HepG2 (cell line): ENCODE data around the gene TMEM131L. TPM values are rescaled to one million over a fixed set of nuclear protein-coding genes. Genes with fewer than 3 reads are reported as not detected.

ENCODE experiments used
- ATAC-seq: fragments of 200-7000 bp; cut with Tn5 transposase; 3 replicates; pipeline ENCODE4 v1.9.1; 2020; ENCODE audit warnings: mild to moderate bottlenecking, moderate library complexity
- BruUV-seq: library from RNA; stranded (reverse); fragments of 400-500 nt; replicated peaks from 2 replicates; lab custom pipeline; 2021; lab: Mats Ljungman, UMichigan
- CTCF ChIA-PET: fragments of 300-600 bp; formaldehyde crosslinking; extraction: SDS; loops from one replicate; lab custom pipeline; 2021; ENCODE audit warnings: low total read pairs, inconsistent platforms, low intra/inter-chr PET ratio; lab: Yijun Ruan, JAX
- POLR2A ChIA-PET: fragments of 350-600 bp; sonication (Branson Sonifier 250); formaldehyde crosslinking; loops from one replicate; lab custom pipeline; 2020; ENCODE audit warnings: antibody characterized with exemption, inconsistent platforms; lab: Yijun Ruan, JAX
- DNase-seq: peaks from one replicate; pipeline ENCODE4 v3.0.0-alpha.2; 2015; ENCODE audit warnings: low spot score
- FAIRE-seq: peaks from 3 replicates; lab custom pipeline; 2011; peaks lifted over from hg19 to GRCh38; lab: Jason Lieb, UNC
- H2AFZ ChIP-seq: one replicate; pipeline ENCODE4 v1.6.1; 2011; ENCODE audit warnings: low read length, inconsistent platforms
- H3K27ac ChIP-seq: fragments of 300-600 bp; 3 replicates; pipeline ENCODE4 v1.8.0; 2011; ENCODE audit warnings: mixed run types, mild to moderate bottlenecking, mixed read lengths, low read length, inconsistent platforms; ENCODE audit not compliant: insufficient read depth; ENCODE audit errors: extremely low read length
- H3K27me3 ChIP-seq, 2 experiments: fragments of 200-600 bp in 1 of 2; 2 replicates in 1 of 2; 3 replicates in 1 of 2; pipeline versions ENCODE4 v1.6.0 to v1.8.0; 2011; ENCODE audit warnings: low read length in 2 of 2, mild to moderate bottlenecking in 2 of 2, moderate library complexity in 2 of 2, inconsistent platforms in 1 of 2; ENCODE audit not compliant: insufficient read depth in 2 of 2, control insufficient read depth in 1 of 2
- H3K36me3 ChIP-seq, 2 experiments: fragments of 200-600 bp in 1 of 2; replicated peaks in 1 of 2; 2 replicates in 1 of 2; 3 replicates in 1 of 2; pipeline versions ENCODE4 v1.5.1 to v1.8.0; 2011; ENCODE audit warnings: low read length in 2 of 2, inconsistent platforms in 1 of 2; ENCODE audit not compliant: insufficient read depth in 2 of 2, control insufficient read depth in 1 of 2
- H3K4me1 ChIP-seq: 2 replicates; pipeline ENCODE4 v1.5.1; 2012; ENCODE audit warnings: low read length, inconsistent platforms; ENCODE audit not compliant: insufficient read depth
- H3K4me2 ChIP-seq: 2 replicates; pipeline ENCODE4 v1.6.0; 2011; ENCODE audit warnings: low read depth, low read length, inconsistent platforms
- H3K4me3 ChIP-seq, 3 experiments: fragments of 200-600 bp in 1 of 3; sonication (generic), shearing (Covaris generic) in 1 of 3; replicated peaks in 1 of 3; 2 replicates each; pipeline ENCODE4 v1.5.1; 2011 to 2016; ENCODE audit warnings: low read length in 3 of 3, inconsistent platforms in 2 of 3, low read depth in 2 of 3, mild to moderate bottlenecking in 2 of 3, control low read depth in 1 of 3, mixed read lengths in 1 of 3; ENCODE audit not compliant: insufficient read depth in 1 of 3
- H3K79me2 ChIP-seq: one replicate; pipeline ENCODE4 v1.6.1; 2011; ENCODE audit warnings: low read length, inconsistent platforms; ENCODE audit not compliant: insufficient read depth
- H3K9ac ChIP-seq: 2 replicates; pipeline ENCODE4 v1.6.0; 2011; ENCODE audit warnings: mild to moderate bottlenecking, low read depth, low read length, inconsistent platforms; ENCODE audit not compliant: insufficient read depth
- H3K9me3 ChIP-seq: 2 replicates; pipeline ENCODE4 v1.5.1; 2012; ENCODE audit warnings: mild to moderate bottlenecking, low read length
- H4K20me1 ChIP-seq: 2 replicates; pipeline ENCODE4 v1.6.0; 2011; ENCODE audit warnings: inconsistent platforms, mild to moderate bottlenecking, low read length, moderate library complexity; ENCODE audit not compliant: insufficient read depth
- BRCA1 ChIP-seq: sonication (generic); formaldehyde crosslinking; IDR thresholded peaks from 2 replicates; pipeline ENCODE4 v1.4.0; 2020; ENCODE audit warnings: missing genetic modification reagents
- GATAD2A ChIP-seq: IDR thresholded peaks from 2 replicates; pipeline ENCODE4 v1.6.1; 2016
- JARID2 ChIP-seq: sonication (generic); formaldehyde crosslinking; IDR thresholded peaks from 2 replicates; pipeline ENCODE4 v1.8.1; 2023; ENCODE audit warnings: missing genetic modification reagents, inconsistent platforms; ENCODE audit not compliant: insufficient replicate concordance
- PAWR ChIP-seq: sonication (generic); formaldehyde crosslinking; IDR thresholded peaks from 2 replicates; pipeline ENCODE4 v1.4.0; 2020; ENCODE audit warnings: missing genetic modification reagents, mild to moderate bottlenecking, borderline replicate concordance
- ZNF180 ChIP-seq: sonication (generic); formaldehyde crosslinking; IDR thresholded peaks from 2 replicates; pipeline ENCODE4 v1.4.0; 2020; ENCODE audit warnings: low read depth, missing genetic modification reagents, borderline replicate concordance
- ZNF562 ChIP-seq: sonication (generic); formaldehyde crosslinking; IDR thresholded peaks from 2 replicates; pipeline ENCODE4 v1.8.0; 2022; ENCODE audit warnings: missing genetic modification reagents, borderline replicate concordance
- WGBS: methylation state at CpG from one replicate; pipeline ENCODE4 v1.1.6; 2017; ENCODE audit warnings: low lambda C conversion rate; 5-methylcytosine and 5-hydroxymethylcytosine counted together
- in situ Hi-C: cut with HindIII; loops from 2 replicates; pipeline ENCODE4 v1.10.0; 2017; ENCODE audit warnings: low pct_unique_long_range_greater_than_20kb; ENCODE audit not compliant: extremely low pct_ligation_motif_present
- intact Hi-C: fragments of 100-400 bp; cut with micrococcal nuclease; formaldehyde crosslinking; loops from one replicate; pipeline ENCODE4 v1.10.0; 2022; ENCODE audit not compliant: unreplicated experiment
- polyA plus RNA-seq, 8 experiments: library from polyadenylated mRNA; depleted of rRNA in 3 of 8; stranded (reverse) in 7 of 8; unstranded in 1 of 8; fragments of >200 nt; fragmentation: Illumina TruSeq in 4 of 8; extraction: Trizol in 4 of 8; gene quantifications; 2 replicates each; pipeline versions ENCODE4 v1.2.1 to v1.2.3, GENCODE V29; 2011 to 2016; ENCODE audit warnings: low read depth in 4 of 8, missing spikeins in 1 of 8, mixed read lengths in 1 of 8; ENCODE audit not compliant: insufficient read depth in 1 of 8
- total RNA-seq, 5 experiments: library from RNA; depleted of rRNA; stranded (reverse); fragments of >200 nt; fragmentation: Illumina TruSeq; extraction: Trizol; gene quantifications; 2 replicates each; pipeline ENCODE4 v1.2.3, GENCODE V29; 2016; ENCODE audit warnings: low read depth in 1 of 5
- TF ChIP-seq, protein P1 (sequence below): sonication (generic); formaldehyde crosslinking; IDR thresholded peaks from 2 replicates; pipeline ENCODE4 v1.4.0; 2020; ENCODE audit warnings: missing genetic modification reagents
- TF ChIP-seq, protein P2 (sequence below): sonication (generic); formaldehyde crosslinking; IDR thresholded peaks from 2 replicates; pipeline ENCODE4 v1.4.0; 2020; ENCODE audit warnings: missing genetic modification reagents, borderline replicate concordance

Gene TMEM131L
- total and polyA plus RNA-seq, 2 of the 13 experiments (the other 11 are each of a cell fraction or from before 2014, with no cell fraction given), result 2.2 to 4.5 TPM

DNA sequence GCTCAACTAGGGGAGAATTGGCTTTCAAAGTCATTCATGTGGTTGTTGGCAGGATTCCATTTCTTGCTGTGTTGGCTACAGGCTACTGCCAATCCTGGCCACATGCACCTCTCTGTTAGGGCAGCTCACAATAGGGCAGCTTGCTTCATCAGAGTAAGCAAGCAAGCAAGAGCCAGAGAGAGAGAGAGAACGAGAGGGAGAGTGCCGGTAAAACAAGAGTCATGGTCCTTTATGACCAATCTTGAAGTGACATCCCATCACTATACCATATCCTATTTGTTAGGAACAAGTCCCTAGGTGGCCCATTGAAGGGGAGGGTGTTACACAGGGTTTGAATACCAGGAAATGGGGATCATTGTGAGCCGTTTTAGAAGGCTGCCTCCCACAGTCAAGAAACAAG is 185.0 kb downstream of the TMEM131L start:
- intact Hi-C loops (no loop called here), in situ Hi-C loops (no loop called here)

More for the DNA sequence above, 185.0 kb downstream of the TMEM131L start:
- no peak for DNase-seq
- POLR2A ChIA-PET, result no interaction called here
- Histone ChIP-seq H3K27me3 (0 out of 5 replicates have a peak, but pooled peaks cover 0 to 4% of the 10 kb centered on the region in 2 experiments), H4K20me1 (no peaks in the 10 kb centered on the region), H3K36me3 (no peaks in the 10 kb centered on the region), H3K9me3 (no peaks in the 10 kb centered on the region), H3K9ac (no peak overlapping the region), H3K4me2 (no peak overlapping the region), H3K4me3 (no peak overlapping the region), H3K4me1 (no peaks in the 10 kb centered on the region), H3K27ac (no peak overlapping the region), H2AFZ (no peak overlapping the region), H3K79me2 (no peaks in the 10 kb centered on the region)
- TF ChIP-seq, protein P1, sequence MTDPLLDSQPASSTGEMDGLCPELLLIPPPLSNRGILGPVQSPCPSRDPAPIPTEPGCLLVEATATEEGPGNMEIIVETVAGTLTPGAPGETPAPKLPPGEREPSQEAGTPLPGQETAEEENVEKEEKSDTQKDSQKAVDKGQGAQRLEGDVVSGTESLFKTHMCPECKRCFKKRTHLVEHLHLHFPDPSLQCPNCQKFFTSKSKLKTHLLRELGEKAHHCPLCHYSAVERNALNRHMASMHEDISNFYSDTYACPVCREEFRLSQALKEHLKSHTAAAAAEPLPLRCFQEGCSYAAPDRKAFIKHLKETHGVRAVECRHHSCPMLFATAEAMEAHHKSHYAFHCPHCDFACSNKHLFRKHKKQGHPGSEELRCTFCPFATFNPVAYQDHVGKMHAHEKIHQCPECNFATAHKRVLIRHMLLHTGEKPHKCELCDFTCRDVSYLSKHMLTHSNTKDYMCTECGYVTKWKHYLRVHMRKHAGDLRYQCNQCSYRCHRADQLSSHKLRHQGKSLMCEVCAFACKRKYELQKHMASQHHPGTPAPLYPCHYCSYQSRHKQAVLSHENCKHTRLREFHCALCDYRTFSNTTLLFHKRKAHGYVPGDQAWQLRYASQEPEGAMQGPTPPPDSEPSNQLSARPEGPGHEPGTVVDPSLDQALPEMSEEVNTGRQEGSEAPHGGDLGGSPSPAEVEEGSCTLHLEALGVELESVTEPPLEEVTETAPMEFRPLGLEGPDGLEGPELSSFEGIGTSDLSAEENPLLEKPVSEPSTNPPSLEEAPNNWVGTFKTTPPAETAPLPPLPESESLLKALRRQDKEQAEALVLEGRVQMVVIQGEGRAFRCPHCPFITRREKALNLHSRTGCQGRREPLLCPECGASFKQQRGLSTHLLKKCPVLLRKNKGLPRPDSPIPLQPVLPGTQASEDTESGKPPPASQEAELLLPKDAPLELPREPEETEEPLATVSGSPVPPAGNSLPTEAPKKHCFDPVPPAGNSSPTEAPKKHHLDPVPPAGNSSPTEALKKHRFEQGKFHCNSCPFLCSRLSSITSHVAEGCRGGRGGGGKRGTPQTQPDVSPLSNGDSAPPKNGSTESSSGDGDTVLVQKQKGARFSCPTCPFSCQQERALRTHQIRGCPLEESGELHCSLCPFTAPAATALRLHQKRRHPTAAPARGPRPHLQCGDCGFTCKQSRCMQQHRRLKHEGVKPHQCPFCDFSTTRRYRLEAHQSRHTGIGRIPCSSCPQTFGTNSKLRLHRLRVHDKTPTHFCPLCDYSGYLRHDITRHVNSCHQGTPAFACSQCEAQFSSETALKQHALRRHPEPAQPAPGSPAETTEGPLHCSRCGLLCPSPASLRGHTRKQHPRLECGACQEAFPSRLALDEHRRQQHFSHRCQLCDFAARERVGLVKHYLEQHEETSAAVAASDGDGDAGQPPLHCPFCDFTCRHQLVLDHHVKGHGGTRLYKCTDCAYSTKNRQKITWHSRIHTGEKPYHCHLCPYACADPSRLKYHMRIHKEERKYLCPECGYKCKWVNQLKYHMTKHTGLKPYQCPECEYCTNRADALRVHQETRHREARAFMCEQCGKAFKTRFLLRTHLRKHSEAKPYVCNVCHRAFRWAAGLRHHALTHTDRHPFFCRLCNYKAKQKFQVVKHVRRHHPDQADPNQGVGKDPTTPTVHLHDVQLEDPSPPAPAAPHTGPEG (CRISPR knock-in tag), result no peak
- TF ChIP-seq PAWR (CRISPR knock-in tag) (no peak), GATAD2A (CRISPR knock-in tag) (no peak), ZNF180 (no peak), JARID2 (no peak), BRCA1 (CRISPR knock-in tag) (no peak), ZNF562 (CRISPR knock-in tag) (no peak)
- TF ChIP-seq, protein P2, sequence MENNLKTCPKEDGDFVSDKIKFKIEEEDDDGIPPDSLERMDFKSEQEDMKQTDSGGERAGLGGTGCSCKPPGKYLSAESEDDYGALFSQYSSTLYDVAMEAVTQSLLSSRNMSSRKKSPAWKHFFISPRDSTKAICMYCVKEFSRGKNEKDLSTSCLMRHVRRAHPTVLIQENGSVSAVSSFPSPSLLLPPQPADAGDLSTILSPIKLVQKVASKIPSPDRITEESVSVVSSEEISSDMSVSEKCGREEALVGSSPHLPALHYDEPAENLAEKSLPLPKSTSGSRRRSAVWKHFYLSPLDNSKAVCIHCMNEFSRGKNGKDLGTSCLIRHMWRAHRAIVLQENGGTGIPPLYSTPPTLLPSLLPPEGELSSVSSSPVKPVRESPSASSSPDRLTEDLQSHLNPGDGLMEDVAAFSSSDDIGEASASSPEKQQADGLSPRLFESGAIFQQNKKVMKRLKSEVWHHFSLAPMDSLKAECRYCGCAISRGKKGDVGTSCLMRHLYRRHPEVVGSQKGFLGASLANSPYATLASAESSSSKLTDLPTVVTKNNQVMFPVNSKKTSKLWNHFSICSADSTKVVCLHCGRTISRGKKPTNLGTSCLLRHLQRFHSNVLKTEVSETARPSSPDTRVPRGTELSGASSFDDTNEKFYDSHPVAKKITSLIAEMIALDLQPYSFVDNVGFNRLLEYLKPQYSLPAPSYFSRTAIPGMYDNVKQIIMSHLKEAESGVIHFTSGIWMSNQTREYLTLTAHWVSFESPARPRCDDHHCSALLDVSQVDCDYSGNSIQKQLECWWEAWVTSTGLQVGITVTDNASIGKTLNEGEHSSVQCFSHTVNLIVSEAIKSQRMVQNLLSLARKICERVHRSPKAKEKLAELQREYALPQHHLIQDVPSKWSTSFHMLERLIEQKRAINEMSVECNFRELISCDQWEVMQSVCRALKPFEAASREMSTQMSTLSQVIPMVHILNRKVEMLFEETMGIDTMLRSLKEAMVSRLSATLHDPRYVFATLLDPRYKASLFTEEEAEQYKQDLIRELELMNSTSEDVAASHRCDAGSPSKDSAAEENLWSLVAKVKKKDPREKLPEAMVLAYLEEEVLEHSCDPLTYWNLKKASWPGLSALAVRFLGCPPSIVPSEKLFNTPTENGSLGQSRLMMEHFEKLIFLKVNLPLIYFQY (CRISPR knock-in tag), result no peak
- no peak for FAIRE-seq
- ATAC-seq, result no peak
- WGBS, result 4% methylated on average over 3 of the region's 3 CpGs
- BruUV-seq, result no TSS peak
- CTCF ChIA-PET, result no interaction called here
